ENCODE data around the gene OOEP. TPM values are rescaled to one million over a fixed set of nuclear protein-coding genes. Genes with fewer than 3 reads are reported as not detected.

OOEP gene
- total RNA-seq, 1 donor from 2014 or later = not detected

DNA sequence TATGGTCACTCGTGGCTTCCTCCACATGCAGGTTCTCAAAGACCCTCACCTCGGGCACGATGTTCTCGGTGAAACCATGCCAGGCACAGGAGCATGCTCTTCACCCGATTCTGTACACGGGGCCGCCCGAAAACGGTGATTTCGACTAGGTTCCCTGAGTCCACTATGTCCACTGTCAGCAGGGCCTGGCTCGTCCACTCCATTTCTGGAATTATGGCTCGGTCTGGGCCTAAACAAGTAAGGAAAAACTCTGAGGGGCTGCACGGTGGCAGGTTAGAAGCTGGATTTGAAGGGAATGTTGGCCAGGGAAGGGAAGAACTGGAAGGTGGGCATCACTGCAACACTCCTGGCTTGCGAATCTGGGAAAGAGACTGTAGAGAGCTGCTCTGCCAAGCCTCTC is 540 bp downstream of the OOEP start:
- ATAC-seq (ENCODE audit: poor library complexity) (no peak), DNase-seq (no peak)
- intact Hi-C loops (cut with DNase I) = no loop called here

DNA sequence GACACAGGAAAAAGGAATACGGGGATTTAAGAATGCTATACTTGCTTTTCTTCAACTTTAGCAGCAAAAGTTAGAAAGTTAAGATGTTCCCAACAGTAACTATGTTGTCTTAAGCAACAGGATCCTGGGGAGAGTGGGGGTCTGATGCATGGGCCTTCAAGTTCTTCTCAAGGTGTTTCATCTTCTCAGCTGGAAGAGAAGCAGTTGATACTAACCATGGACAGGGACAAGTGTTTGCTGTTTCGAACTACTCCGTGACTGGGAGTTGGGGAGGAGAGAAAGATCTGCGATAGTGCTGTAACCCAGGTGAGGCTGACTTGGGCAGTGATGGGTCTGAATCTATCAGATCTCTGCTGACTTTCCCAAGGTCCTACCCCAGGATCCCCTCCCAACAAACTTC is 1.0 kb downstream of the OOEP start:
- intact Hi-C loops (cut with DNase I) = no loop called here
- no peak for ATAC-seq (ENCODE audit: poor library complexity)

DNA sequence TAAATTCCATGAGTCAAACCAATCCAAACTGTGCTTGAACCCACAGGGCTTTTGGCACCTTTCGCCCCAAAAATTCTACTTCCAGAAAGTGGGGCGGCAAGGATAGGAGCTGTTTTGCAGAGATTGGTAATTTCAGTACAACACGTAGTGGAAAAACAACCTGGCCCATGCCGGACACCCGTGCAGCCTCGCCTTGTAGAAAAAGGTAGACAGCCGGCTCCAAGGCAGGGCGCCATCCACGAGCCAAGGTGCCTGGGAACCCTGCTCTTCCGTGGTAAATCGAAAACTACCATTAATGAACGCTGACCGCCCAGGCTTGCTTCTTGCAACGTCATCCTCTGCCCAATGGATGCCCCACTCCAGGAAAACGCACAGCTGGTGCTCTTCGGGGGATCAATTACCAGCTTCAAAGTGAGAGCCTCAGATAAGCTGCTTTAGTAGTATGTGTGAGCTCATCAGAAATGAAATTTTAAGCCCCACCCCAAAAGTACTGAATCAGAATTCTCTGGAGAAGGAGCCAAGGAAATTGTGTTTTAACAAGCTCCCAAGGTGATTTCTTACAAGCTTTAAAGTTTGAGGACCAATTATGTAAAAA is 1.8 kb downstream of the OOEP start:
- DNase-seq (no peak), ATAC-seq (ENCODE audit: poor library complexity) (no peak)
- intact Hi-C loops (cut with DNase I) = no loop called here

More for the DNA sequence above, 1.0 kb downstream of the OOEP start:
- no peak for DNase-seq

DNA sequence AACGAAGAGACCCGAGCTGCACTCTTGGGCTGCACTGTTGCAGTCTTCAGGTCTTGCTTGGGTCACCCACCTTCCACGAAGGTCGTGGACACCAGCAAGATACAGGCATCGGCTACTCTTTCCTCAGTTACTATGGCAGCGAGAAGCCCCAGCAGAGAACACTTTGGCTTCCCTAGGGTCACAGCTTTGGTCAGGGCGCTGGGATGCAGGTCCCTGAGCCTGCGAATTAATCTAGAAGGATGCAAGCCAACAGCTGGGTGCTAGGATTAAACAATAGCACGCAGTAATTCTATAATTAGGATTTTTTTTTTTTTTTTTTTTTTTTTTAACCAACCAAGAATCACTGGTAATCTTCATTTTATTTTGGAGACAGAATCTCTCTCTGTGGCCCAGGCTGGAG is 5.1 kb downstream of the OOEP start:
- ATAC-seq (ENCODE audit: poor library complexity) (no peak), DNase-seq (no peak)
- intact Hi-C loops (cut with DNase I) = no loop called here

- ATAC-seq (ENCODE audit: poor library complexity) (no peak), DNase-seq (no peak)
- intact Hi-C loops (cut with DNase I) = no loop called here
These were observed 5.6 kb downstream of the OOEP start for GRCh38 chr6:73364121-73364520.

DNA sequence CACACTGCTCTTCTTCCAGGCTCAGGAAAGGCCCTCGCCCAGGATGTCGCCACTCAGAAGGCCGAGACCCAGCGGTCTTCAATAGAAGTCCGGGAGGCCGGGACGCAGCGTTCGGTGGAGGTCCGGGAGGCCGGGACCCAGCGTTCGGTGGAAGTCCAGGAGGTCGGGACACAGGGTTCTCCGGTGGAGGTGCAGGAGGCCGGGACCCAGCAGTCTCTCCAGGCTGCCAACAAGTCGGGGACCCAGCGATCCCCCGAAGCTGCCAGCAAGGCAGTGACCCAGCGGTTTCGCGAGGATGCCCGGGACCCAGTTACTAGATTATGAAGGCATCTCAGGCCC is 6.2 kb downstream of the OOEP start:
- ATAC-seq (ENCODE audit: poor library complexity) (no peak), DNase-seq (no peak)
- intact Hi-C loops (cut with DNase I) = no loop called here

DNA sequence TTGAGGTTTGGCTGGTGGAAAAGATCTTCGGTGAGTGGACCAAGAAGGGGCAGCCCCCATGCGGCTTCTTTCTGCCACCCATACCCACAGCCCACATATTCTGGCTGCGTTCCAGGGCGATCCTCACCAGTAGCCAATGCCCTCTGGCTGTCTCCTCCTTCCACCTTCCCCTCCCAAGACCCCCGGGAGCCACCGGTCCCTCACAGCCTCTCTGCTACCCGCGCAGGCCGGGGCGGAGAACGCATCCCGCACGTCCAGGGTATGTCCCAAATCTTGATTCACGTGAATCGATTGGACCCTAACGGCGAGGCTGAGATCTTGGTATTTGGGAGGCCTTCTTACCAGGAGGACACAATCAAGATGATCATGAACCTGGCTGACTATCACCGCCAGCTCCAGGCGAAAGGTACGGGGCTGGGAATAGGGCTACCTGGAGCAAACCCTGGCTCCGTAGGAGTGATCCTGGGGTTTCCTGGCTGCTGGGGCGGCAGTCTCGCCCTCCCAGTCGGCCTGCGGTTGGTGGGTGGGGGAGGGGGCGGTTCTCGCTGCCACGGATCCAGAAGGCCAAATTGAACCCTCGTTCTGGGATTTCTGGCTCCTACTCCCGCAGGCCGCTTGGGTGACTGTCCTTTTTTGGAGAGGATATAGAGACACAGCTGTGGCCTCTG is 6.7 kb downstream of the OOEP start:
- intact Hi-C loops (cut with DNase I) = no loop called here
- DNase-seq (no peak), ATAC-seq (ENCODE audit: poor library complexity) (no peak)

GRCh38 chr6:73362358-73362757 is 7.3 kb downstream of the OOEP start, which contains the start of gene KHDC3L:
Gene KHDC3L, plus strand, starts transcription at chr6:73362658. Its CDS starts 72 bp downstream, at chr6:73362730.
- no peak for ATAC-seq (ENCODE audit: poor library complexity)
- no peak for DNase-seq
- intact Hi-C loops (cut with DNase I) = no loop called here

DNA sequence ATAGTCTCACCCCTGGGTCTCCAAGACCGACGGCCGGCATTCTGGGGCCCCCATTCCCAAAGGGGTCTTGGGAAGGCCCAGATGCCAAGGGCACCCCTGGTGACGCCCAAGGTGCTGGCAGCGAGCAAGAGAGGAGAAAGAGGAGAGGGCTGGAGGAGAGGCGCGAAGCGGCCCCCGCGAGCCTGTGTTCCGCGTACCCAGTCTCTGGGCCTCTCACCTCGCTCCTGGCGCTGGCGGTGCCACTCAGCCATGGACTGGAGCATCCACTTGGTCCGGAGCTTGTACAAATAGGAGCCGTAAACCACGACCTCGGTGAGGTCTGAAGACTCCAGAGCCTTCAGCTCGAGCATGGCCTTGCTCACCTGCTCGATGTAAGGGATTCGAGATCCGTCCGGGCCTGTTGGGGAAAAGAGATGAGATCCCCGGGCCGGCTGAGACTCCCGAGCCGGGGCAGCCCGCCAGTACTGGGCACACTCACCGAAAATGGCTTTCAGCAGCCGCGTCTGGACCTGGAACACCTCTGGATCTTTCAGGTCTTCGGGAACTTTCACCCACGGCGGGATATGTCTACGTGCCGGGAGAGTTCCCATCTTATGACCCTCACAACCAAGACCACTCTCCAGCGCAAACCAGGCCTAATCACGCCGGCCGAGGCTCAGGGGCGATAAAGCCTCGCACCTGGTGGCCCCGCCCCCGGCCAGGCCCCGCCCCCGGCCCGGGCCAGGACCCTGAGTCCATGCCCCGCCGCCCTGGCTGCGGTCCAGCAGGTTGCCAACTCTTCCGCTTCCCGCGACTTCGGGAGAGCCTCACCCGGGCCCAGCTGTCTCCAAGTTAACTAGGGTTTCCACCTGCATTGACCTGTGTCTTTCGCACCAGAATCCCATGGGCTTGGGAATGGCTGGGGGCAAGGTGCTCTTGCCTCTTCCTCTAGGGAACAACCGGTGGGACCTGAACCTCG is 15.8 kb downstream of the OOEP start, which contains the start of gene DPPA5:
TSS of gene DPPA5 (minus strand) at position 641 of the 958 bp plus-strand sequence. CDS start at position 590, 51 bp downstream.
- intact Hi-C loops (cut with DNase I) = no loop called here
- DNase-seq = no peak
- no peak for ATAC-seq (ENCODE audit: poor library complexity)

- DNase-seq (no peak), ATAC-seq (ENCODE audit: poor library complexity) (no peak)
- intact Hi-C loops (cut with DNase I) = no loop called here
These were observed 20.4 kb downstream of the OOEP start for GRCh38 chr6:73349311-73349710.

GRCh38 chr6:73348550-73349204 is 21.0 kb downstream of the OOEP start:
- intact Hi-C loops (cut with DNase I) = no loop called here
- DNase-seq = no peak
- ATAC-seq (ENCODE audit: poor library complexity) = no peak

- no peak for DNase-seq
- ATAC-seq (ENCODE audit: poor library complexity) = no peak
- intact Hi-C loops (cut with DNase I) = no loop called here
These were observed 26.5 kb downstream of the OOEP start for GRCh38 chr6:73343164-73343563.

GRCh38 chr6:73342174-73342573 is 27.5 kb downstream of the OOEP start:
- DNase-seq = no peak
- intact Hi-C loops (cut with DNase I) = no loop called here
- ATAC-seq (ENCODE audit: poor library complexity) = no peak

DNA sequence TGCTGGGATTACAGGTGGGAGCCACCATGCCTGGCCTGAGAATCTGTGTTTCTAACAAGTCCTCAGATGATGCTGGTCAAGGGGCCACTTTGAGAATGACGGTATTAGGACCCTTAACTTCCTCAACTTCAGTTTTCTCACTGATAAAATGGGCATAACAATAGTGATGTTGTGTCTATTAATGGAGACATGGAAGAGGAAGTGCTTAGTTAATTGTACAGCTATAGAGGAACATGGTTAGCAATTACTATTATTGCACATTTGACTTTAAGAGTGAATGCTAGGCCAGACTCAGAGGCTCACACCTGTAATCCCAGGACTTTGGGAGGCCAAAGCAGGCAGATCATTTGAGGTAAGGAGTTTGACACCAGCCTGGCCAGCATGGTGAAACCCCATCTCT is 28.4 kb downstream of the OOEP start:
- ATAC-seq (ENCODE audit: poor library complexity) = no peak
- intact Hi-C loops (cut with DNase I) = no loop called here
- no peak for DNase-seq

DNA sequence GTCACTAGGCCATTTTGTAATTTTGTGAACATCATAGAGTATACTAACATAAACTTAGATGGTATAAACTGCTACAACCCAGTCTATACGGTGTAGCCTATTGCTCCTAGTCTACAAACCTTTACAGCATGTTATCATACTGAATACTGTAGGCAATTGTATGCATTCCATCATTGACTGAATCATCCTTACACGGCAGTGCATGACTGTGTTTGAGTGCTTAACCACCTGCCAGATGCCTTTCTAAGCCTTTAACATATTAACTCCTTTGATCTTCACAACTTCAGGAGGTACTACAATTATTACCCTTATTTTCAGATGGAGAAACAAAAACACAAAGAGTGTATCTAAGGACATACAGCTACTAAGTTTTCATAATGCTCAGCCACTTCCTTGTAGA is 29.6 kb downstream of the OOEP start:
- no peak for ATAC-seq (ENCODE audit: poor library complexity)
- intact Hi-C loops (cut with DNase I) = no loop called here
- DNase-seq = no peak

- intact Hi-C loops (cut with DNase I) = no loop called here
- no peak for DNase-seq
These were observed 30.4 kb downstream of the OOEP start for GRCh38 chr6:73339340-73339739.

DNA sequence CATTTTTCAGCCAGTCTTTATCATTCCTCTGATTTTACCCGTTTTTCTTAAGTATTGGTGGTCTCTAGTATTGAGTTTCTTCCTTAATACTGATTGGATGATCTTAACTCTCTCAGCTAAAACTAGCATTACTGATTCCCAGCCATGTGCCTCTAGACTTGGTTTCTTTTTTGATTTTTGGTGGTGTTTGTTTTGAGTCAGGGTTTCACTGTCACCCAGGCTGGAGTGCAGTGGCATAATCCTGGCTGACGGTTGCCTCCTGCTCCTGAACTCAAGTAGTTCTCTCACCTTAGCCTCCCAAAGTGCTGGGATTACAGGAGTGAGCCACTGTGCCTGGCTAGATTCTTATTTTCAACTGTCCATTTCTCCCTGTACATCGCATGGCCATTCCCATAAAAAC is 40.5 kb downstream of the OOEP start:
- ATAC-seq (ENCODE audit: poor library complexity) (no peak), DNase-seq (no peak)
- intact Hi-C loops (cut with DNase I) = loop anchor here (10.0 kb wide), 1 partner anchor 914 kb away; no protein-coding TSS in a partner anchor

More at GRCh38 chr6:73339340-73339739, 30.4 kb downstream of the OOEP start:
- no peak for ATAC-seq (ENCODE audit: poor library complexity)

DNA sequence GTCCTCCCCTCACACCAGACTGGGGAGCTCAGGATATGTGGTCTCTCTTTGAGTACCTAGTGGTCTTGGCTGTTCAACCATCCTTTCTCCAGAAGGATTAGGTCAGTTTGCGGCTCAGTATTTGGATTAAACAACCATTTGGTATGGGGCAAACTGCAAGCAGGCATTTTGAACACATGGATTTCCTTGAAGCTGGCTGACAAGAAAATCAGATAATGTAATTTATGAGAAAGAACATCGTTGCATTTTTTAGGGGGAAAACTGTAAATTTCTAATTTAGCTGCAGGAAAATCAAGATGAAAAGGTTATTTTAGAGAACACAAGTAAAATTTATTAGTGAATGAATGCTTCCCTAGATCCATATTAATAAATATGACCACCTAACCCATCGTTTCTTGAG is 40.9 kb downstream of the OOEP start:
- intact Hi-C loops (cut with DNase I) = loop anchor here (10.0 kb wide), 1 partner anchor 914 kb away; no protein-coding TSS in a partner anchor
- no peak for DNase-seq
- ATAC-seq (ENCODE audit: poor library complexity) = no peak

- DNase-seq (no peak), ATAC-seq (ENCODE audit: poor library complexity) (no peak)
- intact Hi-C loops (cut with DNase I) = loop anchor here (10.0 kb wide), 1 partner anchor 911 kb away; no protein-coding TSS in a partner anchor
These were observed 44.0 kb downstream of the OOEP start for GRCh38 chr6:73325656-73326055.
